Activated naive CD8-positive, alpha-beta T cell treated with anti-CD3 and anti-CD28 coated beads, Interleukin-2, amount 10 ng/mL, durations not matched to agents 7 days and 5 days (primary cell): Measurements from ENCODE around the gene CTTN. TPM values are rescaled to one million over a fixed set of nuclear protein-coding genes. Genes with fewer than 3 reads are reported as not detected.
A peak's percentile ranks its signal among the peaks of the same experiment; 100 is the strongest.

Source experiments
- ATAC-seq: fragments of 150-1000 bp; cut with Tn5 transposase; one replicate; pipeline ENCODE4 v1.10.0; 2021; ENCODE audit warnings: low read depth, moderate library complexity
- POLR2A ChIA-PET: fragments of 350-600 bp; sonication (Branson Sonifier 250); formaldehyde crosslinking; loops from one replicate; lab custom pipeline; 2021; ENCODE audit warnings: antibody characterized with exemption; lab: Charles Lee
- DNase-seq: peaks from one replicate; pipeline ENCODE4 v3.0.0; 2021
- H3K27ac Mint-ChIP-seq: one replicate; pipeline ENCODE4 v1.8.0; 2022; ENCODE audit warnings: mild to moderate bottlenecking, mixed read lengths
- H3K27me3 Mint-ChIP-seq: one replicate; pipeline ENCODE4 v1.8.0; 2022; ENCODE audit warnings: mild to moderate bottlenecking, moderate library complexity, mixed read lengths
- H3K36me3 Mint-ChIP-seq: one replicate; pipeline ENCODE4 v1.8.0; 2021; ENCODE audit warnings: mild to moderate bottlenecking, mixed read lengths
- H3K4me1 Mint-ChIP-seq: one replicate; pipeline ENCODE4 v1.8.0; 2021; ENCODE audit warnings: mixed read lengths
- H3K4me3 Mint-ChIP-seq: one replicate; pipeline ENCODE4 v1.8.0; 2022; ENCODE audit warnings: mild to moderate bottlenecking, moderate library complexity, mixed read lengths
- H3K9me3 Mint-ChIP-seq: one replicate; pipeline ENCODE4 v1.8.0; 2021; ENCODE audit warnings: mixed read lengths
- total RNA-seq, 2 experiments: library from RNA; stranded (reverse); gene quantifications; one replicate each; pipeline ENCODE4 v1.2.3, GENCODE V29; 2021

The CTTN gene
- total RNA-seq, 2 experiments from 2014 or later = 0.14 to 0.61 TPM

DNA sequence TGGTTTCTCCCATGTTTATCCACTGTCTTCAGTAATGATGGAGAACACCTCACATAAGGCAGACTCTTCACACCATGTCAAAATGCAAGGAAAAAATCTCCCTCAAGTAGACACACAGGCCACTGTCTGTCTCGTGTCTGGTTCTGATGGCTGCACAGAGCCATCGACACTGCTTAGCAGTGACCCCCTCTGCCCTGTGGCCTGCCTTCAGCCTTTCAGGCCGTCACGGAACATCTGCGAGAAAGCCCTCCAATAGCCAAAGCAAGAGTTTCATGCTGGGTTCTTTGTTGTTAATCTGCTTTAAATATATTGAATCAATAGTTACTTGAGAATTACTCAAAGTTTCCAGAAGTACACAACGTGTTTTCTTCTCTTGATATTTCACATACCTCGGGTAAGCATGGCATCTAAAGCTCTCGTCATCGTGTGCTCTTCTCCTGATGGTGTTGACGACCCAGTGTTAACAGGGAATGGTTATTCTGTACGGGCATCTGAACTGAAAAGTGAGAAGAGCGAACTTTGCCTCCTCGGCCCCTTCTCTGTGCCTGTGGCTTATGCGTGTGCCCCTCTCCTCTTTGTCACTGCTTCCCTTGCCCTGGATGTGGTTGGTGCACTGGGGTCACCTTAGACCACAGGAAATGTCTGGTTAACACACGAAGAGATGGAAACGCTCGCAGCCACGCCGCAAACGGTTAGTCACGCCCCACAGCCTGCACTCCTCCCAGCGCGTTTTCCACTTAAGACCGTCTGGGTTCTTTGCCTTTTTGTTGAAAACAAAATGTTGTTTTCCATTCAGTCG, 33.4 kb upstream of the CTTN start:
- Mint-ChIP-seq H3K27ac (peak overlapping the region; percentile 51), H3K27me3 (peaks cover 7% of the 10 kb centered on the region), H3K4me3 (peak overlapping the region; percentile 71), H3K36me3 (peaks cover 58% of the 10 kb centered on the region), H3K4me1 (peaks cover 19% of the 10 kb centered on the region), H3K9me3 (no peaks in the 10 kb centered on the region)
- peak; percentile 73 for DNase-seq
- peak; percentile 76 for ATAC-seq
- POLR2A ChIA-PET = interaction anchor here (0.5 kb wide), 1 partner anchor 25 kb away, joined by 3 read pairs; no protein-coding TSS in a partner anchor

DNA sequence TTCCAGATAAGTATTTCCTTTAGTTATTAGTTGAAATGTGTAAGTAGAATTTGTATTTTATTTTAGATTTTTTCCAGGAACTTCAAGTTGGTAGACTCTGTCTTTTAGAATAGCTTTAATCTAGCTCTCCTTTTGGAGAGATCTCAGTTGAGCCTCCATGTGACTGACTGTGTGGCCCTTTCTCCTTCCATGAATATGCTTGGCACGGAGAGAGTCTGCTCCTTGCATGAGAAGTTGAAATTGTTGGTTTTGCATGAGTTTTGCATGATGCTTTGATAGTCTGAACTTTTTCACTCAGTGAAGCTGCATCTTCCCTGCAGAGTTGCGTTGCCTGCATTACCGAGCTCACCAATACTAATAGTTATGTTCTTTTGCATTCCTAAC, 32.8 kb upstream of the CTTN start:
- peak; percentile 16 for ATAC-seq
- POLR2A ChIA-PET = interaction anchor here (0.5 kb wide), 1 partner anchor 26 kb away, joined by 3 read pairs; no protein-coding TSS in a partner anchor

DNA sequence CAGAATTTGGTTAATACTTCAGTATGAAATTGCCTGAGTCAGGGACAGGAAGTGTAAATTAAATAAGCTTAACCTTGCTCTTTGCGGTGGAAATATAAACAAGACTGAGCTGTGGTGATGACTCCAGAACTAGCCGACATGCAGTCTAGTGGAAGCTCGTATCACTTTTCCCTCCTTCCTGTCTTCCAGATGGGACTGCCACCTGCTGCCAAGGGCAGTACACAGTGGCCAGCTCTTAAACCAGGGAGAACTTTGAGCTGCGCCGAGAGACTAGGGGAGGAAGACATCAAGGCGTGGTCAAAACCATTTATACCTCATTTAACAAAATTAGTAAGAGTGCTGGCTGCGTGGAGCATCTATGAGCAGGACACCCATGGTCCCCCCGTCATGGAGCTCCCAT, 31.3 kb upstream of the CTTN start:
- Mint-ChIP-seq H3K9me3 (peaks cover 3% of the 10 kb centered on the region), H3K36me3 (peaks cover 51% of the 10 kb centered on the region), H3K4me3 (no peak overlapping the region), H3K4me1 (peaks cover 19% of the 10 kb centered on the region), H3K27me3 (peaks cover 7% of the 10 kb centered on the region), H3K27ac (no peak overlapping the region)
- POLR2A ChIA-PET = no interaction called here
- DNase-seq (no peak), ATAC-seq (no peak)

More for the DNA sequence above, 32.8 kb upstream of the CTTN start:
- no peak for DNase-seq
- no peaks in the 10 kb centered on the region for H3K9me3 Mint-ChIP-seq
- peak overlapping the region; percentile 51 for H3K27ac Mint-ChIP-seq
- peaks cover 7% of the 10 kb centered on the region for H3K27me3 Mint-ChIP-seq
- peak overlapping the region; percentile 71 for H3K4me3 Mint-ChIP-seq
- H3K36me3 Mint-ChIP-seq = peaks cover 59% of the 10 kb centered on the region
- peaks cover 19% of the 10 kb centered on the region for H3K4me1 Mint-ChIP-seq

DNA sequence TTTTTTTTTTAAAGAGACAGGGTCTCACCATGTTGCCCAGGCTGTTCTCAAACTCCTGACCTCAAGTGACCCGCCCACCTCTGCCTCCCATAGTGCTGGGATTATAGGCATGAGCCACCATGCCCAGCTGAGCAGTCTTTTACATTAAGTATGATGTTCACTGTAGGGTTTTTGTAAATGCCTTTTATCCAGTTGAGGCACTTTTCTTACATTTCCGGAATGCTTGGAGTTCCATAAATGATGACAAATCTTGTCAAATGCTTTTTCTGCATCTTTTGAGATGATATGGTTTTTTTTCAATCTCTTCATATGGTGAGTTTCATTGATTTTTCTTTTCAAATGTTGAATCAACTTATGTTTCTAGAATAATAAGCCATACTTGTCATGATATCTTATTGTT, 29.4 kb upstream of the CTTN start:
- POLR2A ChIA-PET = no interaction called here
- Mint-ChIP-seq H3K4me3 (no peak overlapping the region), H3K36me3 (peaks cover 52% of the 10 kb centered on the region), H3K4me1 (peaks cover 19% of the 10 kb centered on the region), H3K9me3 (peaks cover 3% of the 10 kb centered on the region), H3K27ac (no peak overlapping the region), H3K27me3 (peaks cover 7% of the 10 kb centered on the region)
- DNase-seq = no peak
- no peak for ATAC-seq

DNA sequence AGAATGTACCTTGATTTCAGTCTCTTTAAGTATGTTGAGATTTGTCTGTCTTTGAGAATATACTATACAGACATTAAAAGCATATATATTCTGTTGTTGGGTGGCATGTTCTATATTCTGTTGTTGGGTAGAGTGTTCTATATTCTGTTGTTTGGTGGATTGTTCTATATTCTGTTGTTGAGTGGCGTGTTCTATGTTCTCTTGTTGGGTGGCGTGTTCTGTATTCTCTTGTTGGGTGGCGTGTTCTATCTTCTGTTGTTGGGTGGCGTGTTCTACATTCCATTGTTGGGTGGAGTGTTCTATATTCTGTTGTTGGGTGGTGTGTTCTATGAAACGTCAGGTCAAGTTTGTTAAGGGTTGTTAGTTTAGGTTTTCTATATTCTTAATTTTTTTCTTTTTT, 27.1 kb upstream of the CTTN start:
- ATAC-seq (no peak), DNase-seq (no peak)
- H3K27me3 Mint-ChIP-seq = peaks cover 7% of the 10 kb centered on the region
- H3K27ac Mint-ChIP-seq = no peak overlapping the region
- H3K4me1 Mint-ChIP-seq = peaks cover 3% of the 10 kb centered on the region
- H3K9me3 Mint-ChIP-seq = peaks cover 3% of the 10 kb centered on the region
- H3K36me3 Mint-ChIP-seq = peaks cover 37% of the 10 kb centered on the region
- POLR2A ChIA-PET = no interaction called here
- H3K4me3 Mint-ChIP-seq = no peak overlapping the region

DNA sequence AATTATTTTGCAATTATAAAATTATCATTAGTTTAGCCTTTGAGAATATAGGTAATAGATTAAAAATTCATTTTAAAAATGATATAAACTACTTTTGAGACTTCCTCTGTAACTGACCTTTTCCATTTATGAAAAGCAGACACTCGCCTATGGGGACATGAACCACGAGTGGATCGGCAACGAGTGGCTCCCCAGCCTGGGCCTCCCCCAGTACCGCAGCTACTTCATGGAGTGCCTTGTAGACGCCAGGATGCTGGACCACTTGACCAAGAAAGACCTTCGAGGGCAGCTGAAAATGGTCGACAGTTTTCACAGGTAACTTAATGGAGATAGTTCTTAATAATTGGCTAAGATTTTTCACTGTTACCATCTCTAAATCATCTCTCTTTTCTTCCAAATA, 26.3 kb upstream of the CTTN start:
- DNase-seq (no peak), ATAC-seq (no peak)
- peaks cover 2% of the 10 kb centered on the region for H3K4me1 Mint-ChIP-seq
- peaks cover 4% of the 10 kb centered on the region for H3K27me3 Mint-ChIP-seq
- POLR2A ChIA-PET = no interaction called here
- H3K4me3 Mint-ChIP-seq = no peak overlapping the region
- H3K36me3 Mint-ChIP-seq = peaks cover 36% of the 10 kb centered on the region
- peaks cover 3% of the 10 kb centered on the region for H3K9me3 Mint-ChIP-seq
- no peak overlapping the region for H3K27ac Mint-ChIP-seq

DNA sequence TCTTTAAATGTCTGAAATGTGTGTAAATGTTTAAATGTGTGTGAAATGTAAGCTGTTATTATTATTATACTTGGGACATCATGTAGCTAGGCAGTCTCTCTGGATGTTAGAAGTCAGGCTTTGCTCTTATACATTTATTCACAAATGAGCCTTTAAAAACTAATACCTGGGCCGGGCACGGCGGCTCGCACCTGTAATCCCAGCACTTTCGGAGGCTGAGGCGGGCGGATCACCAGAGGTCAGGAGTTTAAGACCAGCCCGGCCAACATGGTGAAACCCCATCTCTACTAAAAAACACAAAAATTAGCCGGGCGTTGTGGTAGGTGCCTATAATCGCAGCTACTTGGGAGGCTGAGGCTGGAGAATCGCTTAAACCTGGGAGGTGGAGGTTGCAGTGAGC, 21.7 kb upstream of the CTTN start:
- Mint-ChIP-seq H3K27ac (no peak overlapping the region), H3K27me3 (no peaks in the 10 kb centered on the region), H3K9me3 (no peaks in the 10 kb centered on the region), H3K36me3 (peaks cover 28% of the 10 kb centered on the region), H3K4me1 (no peaks in the 10 kb centered on the region), H3K4me3 (no peak overlapping the region)
- POLR2A ChIA-PET = no interaction called here
- DNase-seq (no peak), ATAC-seq (no peak)

DNA sequence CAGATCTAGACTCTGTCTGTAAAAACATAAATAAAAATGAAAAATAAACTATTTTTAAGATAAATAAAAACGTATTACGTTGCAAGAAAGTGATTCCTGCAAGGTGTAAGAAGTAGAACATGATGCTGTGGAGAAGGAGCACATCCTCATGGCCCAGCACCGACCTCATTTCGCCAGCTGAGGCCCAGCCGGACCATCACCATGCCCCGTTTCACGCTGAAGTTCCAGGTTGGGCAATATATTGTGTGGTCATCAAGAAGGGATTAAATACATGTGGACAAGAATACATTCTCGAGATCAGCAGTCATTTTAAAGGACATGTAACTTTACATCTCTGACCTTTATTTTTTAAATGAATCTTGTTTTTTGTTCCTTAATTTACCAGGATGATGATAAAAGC, 20.7 kb upstream of the CTTN start:
- no peaks in the 10 kb centered on the region for H3K27me3 Mint-ChIP-seq
- no peaks in the 10 kb centered on the region for H3K9me3 Mint-ChIP-seq
- H3K36me3 Mint-ChIP-seq = peaks cover 25% of the 10 kb centered on the region
- no peak overlapping the region for H3K27ac Mint-ChIP-seq
- no peak overlapping the region for H3K4me3 Mint-ChIP-seq
- DNase-seq (no peak), ATAC-seq (no peak)
- POLR2A ChIA-PET = no interaction called here
- H3K4me1 Mint-ChIP-seq = no peaks in the 10 kb centered on the region

DNA sequence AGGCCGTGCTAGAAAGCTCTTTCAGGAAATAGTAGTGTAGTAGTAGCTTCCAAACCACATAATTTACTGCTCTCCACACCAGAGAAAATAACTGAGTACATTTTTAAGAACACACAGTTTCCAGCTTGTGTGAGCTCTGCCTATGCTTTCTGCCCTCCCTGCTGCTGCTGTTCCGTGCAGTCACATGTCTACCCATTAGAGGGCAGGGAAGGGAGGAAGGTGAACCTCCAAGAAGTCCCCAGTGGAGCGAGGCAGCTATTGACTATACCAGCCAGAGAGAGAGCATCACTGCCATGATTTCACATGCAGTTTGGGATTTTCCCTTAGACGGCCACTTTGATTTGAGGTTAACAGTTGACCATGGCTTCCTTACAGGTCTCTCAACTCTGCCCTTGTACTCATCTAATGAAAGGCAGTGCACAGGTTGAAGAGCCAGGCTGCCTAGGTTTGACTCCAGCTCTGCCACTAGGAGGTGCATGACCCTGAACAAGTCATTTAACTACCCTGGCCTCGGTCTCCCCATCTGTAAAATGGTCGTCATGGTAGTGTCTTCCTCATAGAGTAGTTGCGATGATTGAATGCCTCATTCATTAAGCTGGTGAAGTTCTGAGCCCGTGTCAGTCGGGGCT, 19.7 kb upstream of the CTTN start:
- no peaks in the 10 kb centered on the region for H3K27me3 Mint-ChIP-seq
- peaks cover 18% of the 10 kb centered on the region for H3K36me3 Mint-ChIP-seq
- no peaks in the 10 kb centered on the region for H3K9me3 Mint-ChIP-seq
- H3K4me1 Mint-ChIP-seq = no peaks in the 10 kb centered on the region
- POLR2A ChIA-PET = interaction anchor here (0.6 kb wide), 1 partner anchor 22 kb away, joined by 3 read pairs; no protein-coding TSS in a partner anchor
- no peak for ATAC-seq
- DNase-seq = no peak
- no peak overlapping the region for H3K4me3 Mint-ChIP-seq
- no peak overlapping the region for H3K27ac Mint-ChIP-seq

GRCh38 chr11:70381350-70381749, 17.0 kb upstream of the CTTN start:
- H3K27ac Mint-ChIP-seq = no peak overlapping the region
- POLR2A ChIA-PET = no interaction called here
- no peak for ATAC-seq
- H3K27me3 Mint-ChIP-seq = no peaks in the 10 kb centered on the region
- H3K9me3 Mint-ChIP-seq = no peaks in the 10 kb centered on the region
- H3K36me3 Mint-ChIP-seq = peaks cover 20% of the 10 kb centered on the region
- DNase-seq = no peak
- H3K4me3 Mint-ChIP-seq = no peak overlapping the region
- H3K4me1 Mint-ChIP-seq = no peaks in the 10 kb centered on the region

- Mint-ChIP-seq H3K4me3 (no peak overlapping the region), H3K9me3 (no peaks in the 10 kb centered on the region), H3K27ac (no peak overlapping the region), H3K4me1 (no peaks in the 10 kb centered on the region), H3K27me3 (no peaks in the 10 kb centered on the region), H3K36me3 (peaks cover 19% of the 10 kb centered on the region)
- ATAC-seq (no peak), DNase-seq (no peak)
- POLR2A ChIA-PET = no interaction called here
Measured at GRCh38 chr11:70381872-70382861, 16.2 kb upstream of the CTTN start.

DNA sequence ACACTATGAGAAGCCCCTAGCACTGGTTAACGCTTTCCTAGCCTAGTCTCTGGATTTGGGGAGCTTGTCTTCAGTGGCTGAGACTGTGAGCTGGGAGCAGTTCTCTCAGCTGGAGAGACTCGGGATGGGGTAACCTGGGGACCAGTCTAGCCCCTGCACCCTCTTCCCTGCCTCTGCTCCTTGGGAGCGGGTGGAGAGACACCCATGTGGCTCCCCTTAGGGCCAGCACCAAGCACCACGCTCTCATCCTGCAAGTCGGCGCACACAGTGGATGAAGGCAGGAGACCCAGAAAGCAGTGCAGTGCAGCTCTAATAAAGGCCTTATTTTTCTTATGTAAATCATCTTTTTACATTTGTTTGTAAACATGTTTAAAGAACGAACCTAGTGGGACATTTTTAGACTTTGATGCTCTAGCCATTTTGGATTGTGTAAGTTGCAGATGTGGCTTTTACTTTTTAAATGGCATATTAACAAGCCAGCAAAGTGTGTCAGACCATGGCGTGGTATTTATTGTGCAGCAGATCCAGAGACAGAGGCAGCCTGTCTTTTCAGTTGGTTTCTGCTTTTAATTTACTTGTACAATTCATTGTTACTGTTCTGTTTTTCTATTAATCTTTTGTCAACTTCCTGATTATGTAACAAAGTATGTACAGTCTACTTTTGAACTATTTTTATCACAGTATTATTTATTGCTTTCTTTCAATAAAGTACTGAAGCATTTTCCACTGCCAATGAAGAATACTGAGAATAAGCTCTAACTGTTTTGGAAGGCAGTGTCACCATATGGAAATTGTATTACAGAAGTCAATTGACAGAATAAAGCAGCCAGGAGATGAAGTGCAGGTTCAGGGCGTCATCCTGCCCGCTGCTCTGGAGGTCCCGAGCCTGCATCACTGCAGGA, 14.4 kb upstream of the CTTN start:
- POLR2A ChIA-PET = no interaction called here
- H3K36me3 Mint-ChIP-seq = peaks cover 14% of the 10 kb centered on the region
- ATAC-seq (no peak), DNase-seq (no peak)
- no peak overlapping the region for H3K4me3 Mint-ChIP-seq
- H3K27ac Mint-ChIP-seq = no peak overlapping the region
- peaks cover 1% of the 10 kb centered on the region for H3K9me3 Mint-ChIP-seq
- H3K4me1 Mint-ChIP-seq = no peaks in the 10 kb centered on the region
- H3K27me3 Mint-ChIP-seq = peaks cover 7% of the 10 kb centered on the region
